Right cardiac atrium (tissue), 5 donors: Measurements from ENCODE around the gene TMEM59L. TPM values are rescaled to one million over a fixed set of nuclear protein-coding genes. Genes with fewer than 3 reads are reported as not detected.

Experiments
- polyA plus RNA-seq: library from polyadenylated mRNA; stranded (reverse); fragments of 200-250 nt; gene quantifications from one replicate; pipeline ENCODE4 v1.2.3, GENCODE V29; 2013
- total RNA-seq, 4 donors: library from RNA; stranded (reverse); fragmentation: NEBNext Ultra II Directional; extraction: Animal tissue kit (Norgen Biotek cat#: 25700); gene quantifications; one replicate each; pipeline ENCODE4 v1.2.1, GENCODE V29; 2021
- donor health status: healthy with polysubstance abuse.
- donor health status: DM: no; HTN: yes; CAD: no.
- donor health status: DM: no; HTN: no; CAD: no.
- donor health status: DM: no; HTN: yes; CAD: no; lungs with severe emphysema.
- donor health status: DM: yes; HTN: yes; CAD: no.

TMEM59L gene
- total and polyA plus RNA-seq, 5 donors: 2.2 to 5.9 (median 4.7) TPM

Other genes with a start within 250 kb of the TMEM59L start
- gene GDF15, start 226.7 kb upstream of the TMEM59L start, total RNA-seq: under 1 TPM in 3 of 4 donors, not detected in 1; 0.50 to 0.60 (median 0.53) TPM
- gene GDF15, start 226.7 kb upstream of the TMEM59L start, polyA plus RNA-seq: 0.25 TPM
- gene LRRC25, start 215.2 kb upstream of the TMEM59L start, total RNA-seq: 1 to 10 TPM; 3.1 to 4.3 (median 3.7) TPM
- 1.5 TPM for gene LRRC25, start 215.2 kb upstream of the TMEM59L start, polyA plus RNA-seq
- gene SSBP4, start 193.5 kb upstream of the TMEM59L start, total RNA-seq: 10 to 100 TPM; 32.7 to 40.0 (median 37.8) TPM
- 36.2 TPM for gene SSBP4, start 193.5 kb upstream of the TMEM59L start, polyA plus RNA-seq
- gene ISYNA1, start 174.7 kb upstream of the TMEM59L start, total RNA-seq: 10 to 100 TPM; 36.9 to 55.4 (median 45.3) TPM
- gene ISYNA1, start 174.7 kb upstream of the TMEM59L start, polyA plus RNA-seq: 50.7 TPM
- gene ELL, start 90.8 kb upstream of the TMEM59L start, total RNA-seq: 10 to 100 TPM; 12.6 to 19.0 (median 14.0) TPM
- gene ELL, start 90.8 kb upstream of the TMEM59L start, polyA plus RNA-seq: 9.3 TPM
- 100 to 1,000 TPM; 204 to 236 (median 213) TPM for gene FKBP8, start 69.3 kb upstream of the TMEM59L start, total RNA-seq
- gene FKBP8, start 69.3 kb upstream of the TMEM59L start, polyA plus RNA-seq: 285 TPM
- 10 to 100 TPM; 47.8 to 55.4 (median 52.2) TPM for gene KXD1, start 55.0 kb upstream of the TMEM59L start, total RNA-seq
- 49.0 TPM for gene KXD1, start 55.0 kb upstream of the TMEM59L start, polyA plus RNA-seq
- 100 to 1,000 TPM; 712 to 793 (median 725) TPM for gene UBA52, start 41.0 kb upstream of the TMEM59L start, total RNA-seq
- gene UBA52, start 41.0 kb upstream of the TMEM59L start, polyA plus RNA-seq: 622 TPM
- 10 to 100 TPM; 71.0 to 90.7 (median 77.1) TPM for gene REX1BD, start 24.1 kb upstream of the TMEM59L start, total RNA-seq
- 99.9 TPM for gene REX1BD, start 24.1 kb upstream of the TMEM59L start, polyA plus RNA-seq
- 10 to 100 TPM in 3 of 4 donors, 1 to 10 TPM in 1; 7.2 to 64.0 (median 38.8) TPM for gene CRLF1, start 6.1 kb upstream of the TMEM59L start, total RNA-seq
- 79.6 TPM for gene CRLF1, start 6.1 kb upstream of the TMEM59L start, polyA plus RNA-seq
- 10 to 100 TPM in 1 of 4 donors, 1 to 10 TPM in 3; 8.9 to 14.4 (median 9.3) TPM for gene KLHL26, start 24.2 kb downstream of the TMEM59L start, total RNA-seq
- gene KLHL26, start 24.2 kb downstream of the TMEM59L start, polyA plus RNA-seq: 5.1 TPM
- 10 to 100 TPM in 3 of 4 donors, 1 to 10 TPM in 1; 9.2 to 15.1 (median 13.6) TPM for gene CRTC1, start 70.8 kb downstream of the TMEM59L start, total RNA-seq
- gene CRTC1, start 70.8 kb downstream of the TMEM59L start, polyA plus RNA-seq: 9.5 TPM
- gene COMP, start 178.4 kb downstream of the TMEM59L start, total RNA-seq: 10 to 100 TPM in 1 of 4 donors, 1 to 10 TPM in 3; 1.5 to 13.7 (median 4.7) TPM
- gene COMP, start 178.4 kb downstream of the TMEM59L start, polyA plus RNA-seq: 2.2 TPM
- 10 to 100 TPM; 35.2 to 40.0 (median 36.8) TPM for gene UPF1, start 219.1 kb downstream of the TMEM59L start, total RNA-seq
- 31.4 TPM for gene UPF1, start 219.1 kb downstream of the TMEM59L start, polyA plus RNA-seq